H1 (cell line): ENCODE results near the gene TNFRSF11A. TPM values are rescaled to one million over a fixed set of nuclear protein-coding genes. Genes with fewer than 3 reads are reported as not detected.

ENCODE experiments used
- CTCF ChIA-PET: fragments of 300-600 bp; sonication (Branson Sonifier 250); formaldehyde crosslinking; loops from one replicate; lab custom pipeline; 2021; ENCODE audit not compliant: partially characterized antibody; lab: Charles Lee
- POLR2A ChIA-PET: fragments of 300-600 bp; sonication (Branson Sonifier 250); formaldehyde crosslinking; loops from one replicate; lab custom pipeline; 2021; ENCODE audit warnings: inconsistent platforms; ENCODE audit not compliant: partially characterized antibody; lab: Charles Lee
- DNase-seq, 2 experiments: peaks; one replicate each; pipeline versions ENCODE4 v3.0.0 to v3.0.0-alpha.2; 2010 to 2022; ENCODE audit warnings: low spot score in 2 of 2, low read depth in 1 of 2, mixed read lengths in 1 of 2
- FAIRE-seq: peaks from 2 replicates; lab custom pipeline; 2011; peaks lifted over from hg19 to GRCh38; lab: Jason Lieb, UNC
- H2AFZ ChIP-seq: 2 replicates; pipeline ENCODE4 v1.8.1; 2012; ENCODE audit warnings: low read length, inconsistent platforms
- H2AK5ac ChIP-seq: 2 replicates; pipeline ENCODE4 v1.6.1; 2013; ENCODE audit warnings: low read depth, low read length
- H2BK120ac ChIP-seq: replicated peaks from 2 replicates; pipeline ENCODE3; 2013; ENCODE audit warnings: low read depth, low read length, inconsistent platforms
- H2BK12ac ChIP-seq: 2 replicates; pipeline ENCODE4 v1.6.1; 2013; ENCODE audit warnings: low read depth, low read length
- H2BK15ac ChIP-seq: 2 replicates; pipeline ENCODE4 v1.6.1; 2013; ENCODE audit warnings: low read length
- H2BK20ac ChIP-seq: 2 replicates; pipeline ENCODE4 v1.6.1; 2013; ENCODE audit warnings: low read length
- H2BK5ac ChIP-seq: 2 replicates; pipeline ENCODE4 v1.6.1; 2013; ENCODE audit warnings: low read depth, low read length
- H3K14ac ChIP-seq: 2 replicates; pipeline ENCODE4 v1.6.1; 2013; ENCODE audit warnings: inconsistent platforms; ENCODE audit not compliant: insufficient read length
- H3K18ac ChIP-seq: 2 replicates; pipeline ENCODE4 v1.6.1; 2013; ENCODE audit warnings: low read length; ENCODE audit errors: extremely low read depth
- H3K23ac ChIP-seq: 2 replicates; pipeline ENCODE4 v1.6.1; 2013; ENCODE audit warnings: inconsistent platforms; ENCODE audit not compliant: insufficient read length
- H3K23me2 ChIP-seq: 2 replicates; pipeline ENCODE4 v1.6.1; 2013; ENCODE audit warnings: low read depth, low read length
- H3K27ac ChIP-seq: 2 replicates; pipeline ENCODE4 v1.6.1; 2011; ENCODE audit warnings: low read depth, low read length, inconsistent platforms
- H3K27me3 ChIP-seq, 4 experiments: replicated peaks in 1 of 4; 1 replicate in 1 of 4; 2 replicates in 3 of 4; pipeline versions ENCODE4 v1.6.1 to v1.8.1; 2011 to 2013; ENCODE audit warnings: low read length in 3 of 4, mild to moderate bottlenecking in 3 of 4, inconsistent platforms in 2 of 4, mixed read lengths in 2 of 4, moderate library complexity in 1 of 4; ENCODE audit not compliant: control insufficient read depth in 3 of 4, insufficient read depth in 3 of 4; ENCODE audit errors: extremely low read depth in 1 of 4
- H3K36me3 ChIP-seq, 4 experiments: 2 replicates each; pipeline versions ENCODE4 v1.6.1 to v1.8.1; 2011 to 2013; ENCODE audit warnings: mild to moderate bottlenecking in 4 of 4, low read length in 3 of 4, moderate library complexity in 2 of 4, control low read depth in 1 of 4, inconsistent platforms in 1 of 4; ENCODE audit not compliant: insufficient read depth in 4 of 4, control insufficient read depth in 2 of 4
- H3K4ac ChIP-seq: replicated peaks from 2 replicates; pipeline ENCODE3; 2013; ENCODE audit warnings: low read length, low read depth, mixed read lengths, inconsistent platforms; ENCODE audit not compliant: insufficient read length
- H3K4me1 ChIP-seq, 4 experiments: replicated peaks in 1 of 4; 1 replicate in 1 of 4; 2 replicates in 3 of 4; pipeline versions ENCODE4 v1.6.1 to v1.8.1; 2011 to 2013; ENCODE audit warnings: low read length in 3 of 4, inconsistent platforms in 2 of 4, mixed read lengths in 1 of 4; ENCODE audit not compliant: insufficient read depth in 4 of 4, control insufficient read depth in 3 of 4
- H3K4me2 ChIP-seq, 2 experiments: 2 replicates each; pipeline versions ENCODE4 v1.6.1 to v1.8.1; 2011 to 2013; ENCODE audit warnings: low read depth in 2 of 2, low read length in 2 of 2, control low read depth in 1 of 2, inconsistent platforms in 1 of 2, mild to moderate bottlenecking in 1 of 2; ENCODE audit not compliant: insufficient read depth in 1 of 2
- H3K4me3 ChIP-seq, 4 experiments: fragments of 200-600, 300-600 bp in 1 of 4; sonication (generic), shearing (Covaris generic), sonication (Bioruptor Twin) in 1 of 4; 2 replicates each; pipeline versions ENCODE4 v1.5.1 to v1.8.1; 2011 to 2016; ENCODE audit warnings: low read length in 4 of 4, low read depth in 3 of 4, control low read depth in 2 of 4, inconsistent platforms in 2 of 4, mild to moderate bottlenecking in 2 of 4, mixed read lengths in 1 of 4, moderate library complexity in 1 of 4; ENCODE audit not compliant: insufficient read depth in 2 of 4; ENCODE audit errors: extremely low read depth in 1 of 4
- H3K56ac ChIP-seq: replicated peaks from 2 replicates; pipeline ENCODE3; 2013; ENCODE audit warnings: low read depth, mild to moderate bottlenecking, mixed read lengths, low read length, inconsistent platforms; ENCODE audit not compliant: insufficient read length
- H3K79me1 ChIP-seq: 2 replicates; pipeline ENCODE4 v1.6.1; 2013; ENCODE audit warnings: low read depth, low read length, control low read depth
- H3K79me2 ChIP-seq, 2 experiments: 2 replicates each; pipeline versions ENCODE4 v1.6.1 to v1.8.1; 2012 to 2013; ENCODE audit warnings: low read length in 2 of 2, mild to moderate bottlenecking in 2 of 2, inconsistent platforms in 1 of 2; ENCODE audit not compliant: insufficient read depth in 2 of 2, control insufficient read depth in 1 of 2
- H3K9ac ChIP-seq, 4 experiments: replicated peaks in 1 of 4; 1 replicate in 1 of 4; 2 replicates in 3 of 4; pipeline versions ENCODE4 v1.6.1 to v1.8.1; 2011 to 2013; ENCODE audit warnings: low read depth in 3 of 4, low read length in 3 of 4, control low read depth in 2 of 4, mild to moderate bottlenecking in 2 of 4, moderate library complexity in 2 of 4, inconsistent platforms in 1 of 4; ENCODE audit errors: extremely low read depth in 1 of 4
- H3K9me3 ChIP-seq, 2 experiments: 2 replicates each; pipeline versions ENCODE4 v1.6.1 to v1.8.1; 2012 to 2013; ENCODE audit warnings: mild to moderate bottlenecking in 2 of 2, moderate library complexity in 2 of 2, control low read depth in 1 of 2, inconsistent platforms in 1 of 2, low read depth in 1 of 2, low read length in 1 of 2, mixed read lengths in 1 of 2; ENCODE audit not compliant: insufficient read depth in 2 of 2
- H4K20me1 ChIP-seq, 2 experiments: replicated peaks in 1 of 2; 2 replicates each; pipeline versions ENCODE3 to v1.8.1; 2011 to 2013; ENCODE audit warnings: inconsistent platforms in 2 of 2, low read length in 2 of 2, mild to moderate bottlenecking in 1 of 2; ENCODE audit not compliant: insufficient read depth in 2 of 2, control insufficient read depth in 1 of 2
- H4K5ac ChIP-seq: 2 replicates; pipeline ENCODE4 v1.6.1; 2013; ENCODE audit warnings: low read length, low read depth, mixed read lengths, inconsistent platforms; ENCODE audit not compliant: insufficient read length
- H4K8ac ChIP-seq: 2 replicates; pipeline ENCODE4 v1.8.0; 2013; ENCODE audit warnings: mild to moderate bottlenecking, moderate library complexity, low read length, inconsistent platforms; ENCODE audit not compliant: insufficient read depth; ENCODE audit errors: extremely low read depth
- H4K91ac ChIP-seq: replicated peaks from 2 replicates; pipeline ENCODE3; 2013; ENCODE audit warnings: low read length, mixed read lengths, inconsistent platforms; ENCODE audit not compliant: insufficient read length
- BACH1 ChIP-seq: IDR thresholded peaks from 2 replicates; pipeline ENCODE4 v1.6.1; 2012; ENCODE audit warnings: low read length, improper control_type of control experiment
- CHD2 ChIP-seq: IDR thresholded peaks from 2 replicates; pipeline ENCODE4 v1.6.1; 2012; ENCODE audit warnings: low read length, improper control_type of control experiment
- CTBP2 ChIP-seq: IDR thresholded peaks from 2 replicates; pipeline ENCODE4 v1.7.0; 2011; ENCODE audit warnings: borderline replicate concordance, mild to moderate bottlenecking, moderate library complexity, mixed read lengths, low read length; ENCODE audit not compliant: insufficient read depth, insufficient read length
- EZH2 ChIP-seq: fragments of 200-600 bp; sonication (generic); IDR thresholded peaks from 2 replicates; pipeline ENCODE4 v1.7.1; 2012; ENCODE audit warnings: low read depth, mild to moderate bottlenecking, moderate library complexity, low read length, inconsistent platforms; ENCODE audit not compliant: severe bottlenecking
- GABPA ChIP-seq: IDR thresholded peaks from 2 replicates; pipeline ENCODE4 v1.6.1; 2011; ENCODE audit warnings: mild to moderate bottlenecking, low read length, moderate library complexity, borderline replicate concordance; ENCODE audit not compliant: insufficient read depth
- HDAC6 ChIP-seq: IDR thresholded peaks from one replicate; pipeline ENCODE4 v1.7.1; 2012; ENCODE audit warnings: low read depth, mild to moderate bottlenecking, inconsistent platforms, low read length, moderate library complexity
- MAFK ChIP-seq: IDR thresholded peaks from 2 replicates; pipeline ENCODE4 v1.6.1; 2012; ENCODE audit warnings: low read depth, mild to moderate bottlenecking, improper control_type of control experiment, low read length
- POLR2A ChIP-seq, 2 experiments: IDR thresholded peaks; 1 replicate in 1 of 2; 2 replicates in 1 of 2; pipeline ENCODE4 v1.6.1; 2011; ENCODE audit warnings: low read depth in 2 of 2, low read length in 2 of 2, mild to moderate bottlenecking in 2 of 2; ENCODE audit errors: control extremely low read depth in 1 of 2
- SIRT6 ChIP-seq: IDR thresholded peaks from one replicate; pipeline ENCODE4 v1.7.1; 2012; ENCODE audit warnings: low read length, inconsistent platforms
- TAF1 ChIP-seq: IDR thresholded peaks from 2 replicates; pipeline ENCODE4 v1.6.1; 2011; ENCODE audit warnings: mild to moderate bottlenecking, low read depth, low read length
- TAF7 ChIP-seq: optimal IDR thresholded peaks from 2 replicates; pipeline ENCODE3; 2011; ENCODE audit warnings: low read depth, mild to moderate bottlenecking, inconsistent platforms, low read length, moderate library complexity, borderline replicate concordance
- TBP ChIP-seq: IDR thresholded peaks from 2 replicates; pipeline ENCODE4 v1.6.1; 2011; ENCODE audit warnings: low read depth, low read length, improper control_type of control experiment
- TEAD4 ChIP-seq: IDR thresholded peaks from 2 replicates; pipeline ENCODE4 v1.6.1; 2012; ENCODE audit warnings: low read depth, low read length, inconsistent platforms, mixed read lengths
- ZNF274 ChIP-seq: IDR thresholded peaks from 2 replicates; pipeline ENCODE4 v1.7.0; 2012; ENCODE audit warnings: low read length, borderline replicate concordance; ENCODE audit errors: extremely low read depth
- WGBS, 2 experiments: shearing (Covaris generic) in 1 of 2; methylation state at CpG; one replicate each; pipeline versions ENCODE4 v1.1.6 to v1.1.7; 2013 to 2015; ENCODE audit warnings: low lambda C conversion rate in 2 of 2, mixed read lengths in 2 of 2, inconsistent platforms in 1 of 2, low coverage in 1 of 2, missing lambda C conversion rate in 1 of 2; ENCODE audit not compliant: insufficient replicate concordance in 2 of 2, insufficient coverage in 1 of 2, insufficient read length in 1 of 2; ENCODE audit errors: extremely low coverage in 1 of 2, missing lambda C conversion rate in 1 of 2; 5-methylcytosine and 5-hydroxymethylcytosine counted together
- polyA plus RNA-seq, 7 experiments: library from polyadenylated mRNA; depleted of rRNA in 3 of 7; stranded (reverse) in 5 of 7; unstranded in 2 of 7; fragments of >200 nt in 5 of 7; fragments of 200-250 nt in 2 of 7; gene quantifications; 1 replicate in 5 of 7; 2 replicates in 1 of 7; 4 replicates in 1 of 7; pipeline versions ENCODE4 v1.2.1 to v1.2.3, GENCODE V29; 2011 to 2013; ENCODE audit warnings: missing spikeins in 2 of 7, mixed read lengths in 2 of 7
- total RNA-seq: library from RNA; stranded (reverse); fragmentation: NEBNext Ultra II Directional; extraction: Animal tissue kit (Norgen Biotek cat#: 25700); gene quantifications from 2 replicates; pipeline ENCODE4 v1.2.1, GENCODE V29; 2021
- TF ChIP-seq, protein P1 (sequence below): IDR thresholded peaks from 2 replicates; pipeline ENCODE4 v1.6.1; 2011; ENCODE audit warnings: low read depth, mild to moderate bottlenecking, low read length; ENCODE audit not compliant: insufficient read depth

Gene TNFRSF11A
- total and polyA plus RNA-seq, 2 of the 8 experiments (the other 6 are each of a cell fraction or from before 2014, with no cell fraction given) = 8.7 to 10.6 TPM

DNA sequence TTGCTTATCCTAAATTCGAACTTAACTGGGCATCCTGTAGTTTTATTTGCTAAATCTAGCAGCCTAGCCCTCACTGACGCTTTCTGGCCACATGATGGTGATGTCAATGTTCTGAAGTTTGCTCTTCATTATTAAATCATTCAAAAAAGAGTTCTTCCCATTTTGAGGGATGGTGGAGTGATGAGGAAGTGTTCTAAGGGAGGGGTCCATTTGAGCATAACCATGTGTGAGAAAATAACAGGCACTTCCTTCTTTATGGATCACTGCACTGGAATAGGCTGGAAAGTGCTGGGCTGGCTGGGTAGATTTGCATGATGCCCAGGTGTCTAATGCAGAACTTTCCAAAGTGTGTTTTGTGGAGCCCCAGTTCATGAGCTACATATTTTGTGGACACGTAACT lies 74.2 kb downstream of the TNFRSF11A start:
- Histone ChIP-seq H3K27ac (no peak overlapping the region), H4K5ac (no peak overlapping the region), H3K14ac (no peak overlapping the region), H4K8ac (no peak overlapping the region), H2BK20ac (no peak overlapping the region), H3K23me2 (no peaks in the 10 kb centered on the region), H3K36me3 (no peaks in the 10 kb centered on the region), H3K56ac (no peak overlapping the region), H3K18ac (no peak overlapping the region), H3K4me3 (no peak overlapping the region), H2BK12ac (no peak overlapping the region), H3K4me1 (peaks cover 3 to 6% (median 4%) of the 10 kb centered on the region in 4 experiments; a peak in 4 of 7 replicates), H2AFZ (no peak overlapping the region), H3K79me2 (no peaks in the 10 kb centered on the region), H4K91ac (no peak overlapping the region), H3K9me3 (peaks cover 0 to 8% of the 10 kb centered on the region in 2 experiments; a peak in 1 of 4 replicates), H3K79me1 (no peaks in the 10 kb centered on the region), H3K4me2 (no peak overlapping the region), H4K20me1 (no peaks in the 10 kb centered on the region), H2BK120ac (no peak overlapping the region), H2BK15ac (no peak overlapping the region), H2AK5ac (no peak overlapping the region), H3K4ac (no peak overlapping the region), H3K23ac (no peak overlapping the region), H2BK5ac (no peak overlapping the region), H3K27me3 (no peaks in the 10 kb centered on the region), H3K9ac (no peak overlapping the region)
- CTCF ChIA-PET = interaction anchor here (1.1 to 5.3 kb wide), 9 partner anchors 10 to 184 kb away, joined by 3 to 36 read pairs (median 5); no protein-coding TSS in a partner anchor
- 92% methylated on average over 3 of the region's 3 CpGs; no CpG with 5 or more reads in 1 of the 2 experiments for WGBS, 2 experiments
- DNase-seq = no peak
- POLR2A ChIA-PET = no interaction called here
- no peak for FAIRE-seq
- TF ChIP-seq SIRT6 (no peak), BACH1 (no peak), EZH2 (no peak), CHD2 (no peak), TAF1 (no peak), MAFK (no peak), POLR2A (IDR thresholded peaks at IDR 0.05; ENCODE audit: control extremely low read depth in 1 of 2, low read depth in 2 of 2, low read length in 2 of 2) (no peak), HDAC6 (no peak), GABPA (no peak), ZNF274 (no peak), CTBP2 (no peak), TAF7 (no peak), TBP (no peak), TEAD4 (no peak)
- TF ChIP-seq, protein P1, sequence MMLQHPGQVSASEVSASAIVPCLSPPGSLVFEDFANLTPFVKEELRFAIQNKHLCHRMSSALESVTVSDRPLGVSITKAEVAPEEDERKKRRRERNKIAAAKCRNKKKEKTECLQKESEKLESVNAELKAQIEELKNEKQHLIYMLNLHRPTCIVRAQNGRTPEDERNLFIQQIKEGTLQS = no peak
